IPS DF 4.7 (cell line): ENCODE results near the gene MAD1L1.

Experiments
- DNase-seq: peaks from one replicate; pipeline ENCODE4 v3.0.0-alpha.2; 2013; ENCODE audit warnings: low spot score; ENCODE audit errors: extremely low read depth

The MAD1L1 gene

GRCh38 chr7:1855725-1856160, 377.0 kb downstream of the MAD1L1 start:
- no peak for DNase-seq

DNA sequence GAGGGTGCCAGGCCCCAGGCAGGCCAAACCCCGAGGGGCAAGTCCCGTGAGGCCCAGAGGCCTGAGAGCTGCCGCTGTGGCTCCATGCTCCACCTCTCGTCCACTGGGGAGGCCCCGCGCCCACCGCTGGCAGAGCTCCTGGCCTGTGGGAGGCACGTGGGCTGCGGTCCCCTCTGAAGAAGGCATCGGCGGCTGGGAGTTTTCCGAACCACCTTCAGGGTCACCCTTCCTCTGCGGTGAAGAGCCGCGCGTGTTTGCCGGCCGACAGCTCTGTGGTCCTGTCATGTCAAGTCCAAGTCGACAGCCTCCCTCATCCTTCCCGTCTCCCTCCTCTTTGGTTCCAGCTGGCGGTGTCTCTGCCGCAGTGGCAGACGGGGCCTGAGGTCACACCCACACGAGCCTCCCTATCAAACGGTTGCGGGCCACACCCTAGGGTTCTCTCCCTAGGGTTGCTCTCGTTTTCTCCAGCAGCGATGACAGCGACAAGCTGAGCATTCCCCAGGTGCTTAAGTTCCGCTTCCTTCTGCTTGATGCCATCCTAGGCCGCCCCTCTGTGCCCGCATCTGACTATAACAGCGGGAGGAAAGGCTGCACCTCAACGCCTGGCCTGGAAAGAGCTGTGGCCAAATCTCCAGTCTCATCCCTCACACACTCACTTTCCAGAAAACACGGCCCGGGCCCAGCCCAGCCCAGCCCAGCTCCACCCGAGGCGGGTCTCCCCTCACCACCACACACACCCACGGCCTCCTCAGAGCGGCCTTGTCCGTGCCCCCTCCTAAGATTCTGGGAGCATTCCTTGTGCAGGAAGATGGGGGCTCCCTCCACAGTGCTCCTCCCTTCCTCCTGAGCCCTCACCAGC, 377.6 kb downstream of the MAD1L1 start:
- no peak for DNase-seq

DNA sequence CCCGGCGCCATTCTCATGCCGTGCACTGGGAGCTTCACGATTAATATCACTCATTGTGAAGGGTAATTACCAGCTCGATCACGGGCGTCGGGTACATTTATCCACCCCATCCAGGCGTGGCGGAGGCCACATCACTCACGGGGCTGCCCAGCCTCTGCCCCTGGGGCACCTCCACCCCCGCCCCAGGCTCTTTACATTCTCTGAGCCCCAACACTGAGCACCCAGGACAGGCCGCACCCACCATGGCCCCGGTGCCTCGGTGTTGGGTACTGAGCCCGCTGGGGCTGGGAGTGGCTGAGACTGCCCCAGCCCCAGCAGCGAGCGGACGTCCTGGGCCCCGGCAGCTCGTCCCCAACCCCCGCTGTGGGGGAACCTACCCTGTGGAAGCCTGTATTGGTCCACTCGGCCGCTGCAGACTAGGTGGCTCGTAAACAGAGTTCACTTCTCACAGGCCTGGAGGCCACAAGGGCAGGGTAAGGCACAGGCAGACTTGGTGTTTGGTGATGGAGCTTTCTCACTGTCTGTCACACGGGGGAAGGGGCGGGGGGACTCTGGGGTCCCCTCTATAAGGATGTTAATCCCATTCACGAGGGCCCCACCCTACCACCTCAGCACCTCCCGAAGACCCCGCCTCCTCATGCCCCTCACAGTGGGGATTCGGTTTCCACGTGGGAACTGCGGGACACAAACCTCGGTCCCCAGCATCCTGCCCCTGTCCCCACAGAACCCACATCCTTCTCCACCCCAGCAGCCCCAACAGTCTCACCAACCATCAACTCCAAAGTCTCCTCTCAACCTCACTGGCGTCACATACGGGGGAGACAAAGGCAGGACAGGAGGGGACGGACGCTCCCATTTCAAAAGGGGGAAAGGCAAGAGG, 378.5 kb downstream of the MAD1L1 start:
- DNase-seq: no peak

GRCh38 chr7:1853431-1853985, 379.2 kb downstream of the MAD1L1 start:
- no peak for DNase-seq

GRCh38 chr7:1852517-1853430, 380.0 kb downstream of the MAD1L1 start:
- no peak for DNase-seq

GRCh38 chr7:1851721-1852516, 380.8 kb downstream of the MAD1L1 start:
- no peak for DNase-seq

DNA sequence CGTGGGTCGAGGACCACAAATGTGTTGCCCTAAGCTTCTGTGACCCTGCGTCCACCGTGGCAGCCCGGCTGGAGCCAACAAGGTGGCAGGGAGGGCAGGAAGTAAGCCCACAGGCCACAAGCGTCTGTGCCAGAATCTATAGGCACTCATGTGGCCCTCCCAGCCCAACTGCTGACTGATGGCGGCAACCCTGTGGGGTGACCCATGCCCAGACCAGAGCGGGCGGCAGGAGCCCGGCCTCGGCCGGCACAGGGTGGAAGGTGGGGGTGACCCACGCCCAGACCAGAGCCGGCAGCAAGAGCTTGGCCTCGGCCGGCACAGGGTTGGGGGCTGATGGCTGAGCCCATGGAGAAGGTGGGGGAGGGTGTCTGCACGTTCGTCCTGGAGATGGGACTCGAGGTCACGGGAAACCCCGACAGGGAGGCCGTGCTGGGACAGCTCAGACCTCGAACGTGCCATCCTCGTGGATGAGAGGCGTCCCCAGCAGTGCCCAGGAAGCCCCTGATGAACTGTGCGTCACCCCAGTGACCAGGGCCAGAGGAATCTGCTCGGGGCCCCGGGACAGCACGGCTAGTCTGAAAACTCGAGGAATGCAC, 381.7 kb downstream of the MAD1L1 start:
- DNase-seq: no peak

DNA sequence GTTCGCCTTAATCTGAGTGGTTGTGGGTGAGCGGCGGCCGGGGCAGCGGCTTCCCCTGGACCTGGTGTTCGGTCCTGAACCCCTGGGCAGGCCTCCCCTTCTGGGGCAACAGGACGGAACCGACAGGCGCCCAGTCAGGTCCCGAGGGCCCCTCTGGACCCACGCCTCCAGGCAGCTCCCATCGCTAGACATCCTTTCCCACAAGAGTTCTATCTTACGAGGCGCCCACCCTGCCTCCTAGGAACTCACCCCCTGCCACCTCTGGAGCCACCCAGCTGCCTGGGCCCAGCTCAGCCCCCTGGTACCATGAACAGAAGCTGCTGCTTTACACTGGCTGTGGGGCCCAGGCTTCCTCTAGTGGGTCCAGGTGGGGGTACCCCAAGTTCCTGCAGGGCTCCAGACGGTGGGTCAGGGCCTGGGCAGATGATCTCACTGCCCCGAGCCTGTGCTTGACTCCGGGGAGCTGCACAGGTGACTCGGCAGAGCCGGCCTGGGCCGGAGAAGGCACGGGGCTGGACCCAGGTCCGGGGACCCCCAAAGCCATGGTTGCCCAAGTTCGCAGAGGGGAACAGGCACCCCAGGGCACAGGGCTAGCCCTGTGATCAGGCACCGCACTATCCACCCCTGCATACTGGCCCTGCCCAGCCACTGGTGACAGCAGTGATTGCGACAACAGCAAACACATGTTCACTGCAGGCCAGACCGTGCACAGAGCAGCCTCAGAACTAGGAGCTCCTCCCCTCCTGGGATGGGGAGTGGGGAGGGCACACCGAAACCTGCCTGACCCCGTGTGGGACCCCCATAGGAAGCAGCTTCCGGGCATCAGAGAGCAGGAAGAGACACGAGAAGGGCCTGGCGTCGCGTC, 382.4 kb downstream of the MAD1L1 start:
- DNase-seq: no peak

GRCh38 chr7:1849351-1850041, 383.2 kb downstream of the MAD1L1 start:
- DNase-seq: no peak

DNA sequence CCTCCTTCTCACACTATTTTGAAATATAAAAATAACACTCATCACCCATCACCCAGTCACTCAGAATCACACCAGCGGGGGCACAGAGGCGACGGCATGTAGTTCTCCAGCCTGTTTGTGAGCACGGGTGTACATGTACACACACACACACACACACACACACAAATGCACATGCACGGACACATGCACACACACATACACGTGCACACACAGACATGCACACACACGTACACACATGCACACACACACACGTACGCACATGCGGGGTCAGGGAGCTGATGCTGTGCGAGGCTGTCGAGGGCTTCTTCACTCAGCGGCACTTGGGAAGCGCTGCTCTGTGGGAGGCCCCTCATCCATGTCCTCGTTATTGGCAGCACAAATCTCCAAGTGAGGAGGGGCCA, 383.8 kb downstream of the MAD1L1 start:
- DNase-seq: no peak

GRCh38 chr7:1848013-1848640, 384.6 kb downstream of the MAD1L1 start:
- no peak for DNase-seq

GRCh38 chr7:1847260-1848001, 385.3 kb downstream of the MAD1L1 start:
- DNase-seq: no peak

- no peak for DNase-seq
These were observed 386.2 kb downstream of the MAD1L1 start for GRCh38 chr7:1846331-1847065.

DNA sequence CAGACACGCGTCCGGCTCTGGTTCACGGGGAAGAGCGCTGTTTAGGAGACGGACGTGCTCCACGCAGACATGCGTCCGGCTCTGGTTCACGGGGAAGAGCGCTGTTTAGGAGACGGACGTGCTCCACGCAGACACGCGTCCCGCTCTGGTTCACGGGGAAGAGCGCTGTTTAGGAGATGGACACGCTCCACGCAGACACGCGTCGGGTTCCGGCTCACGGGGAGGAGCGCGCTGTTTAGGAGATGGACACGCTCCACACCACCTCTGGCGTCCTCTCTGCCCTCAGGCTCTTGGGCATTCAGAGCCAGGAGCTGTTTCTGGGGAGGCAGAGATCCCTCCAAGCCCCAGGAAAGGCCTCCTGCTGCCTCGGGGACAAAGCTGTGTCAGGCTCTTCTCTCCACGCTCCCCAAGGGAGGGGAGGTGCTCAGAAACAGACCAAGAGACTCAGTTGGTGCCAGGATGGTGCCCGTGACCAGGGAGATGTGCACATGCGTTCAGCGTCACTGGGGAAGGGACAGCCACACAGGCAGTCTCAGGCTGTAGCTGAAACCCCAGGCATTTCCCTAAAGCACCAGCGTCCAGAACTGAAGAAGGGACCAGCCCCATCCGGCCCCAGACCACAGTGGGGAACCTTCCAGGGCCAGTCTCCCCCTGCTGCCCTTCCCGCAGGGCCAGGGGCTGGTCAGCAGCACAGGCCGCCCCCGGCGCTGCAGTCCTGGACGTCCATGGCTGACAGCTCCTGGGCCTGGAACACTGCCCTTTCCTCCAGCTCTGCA, 387.0 kb downstream of the MAD1L1 start:
- no peak for DNase-seq

DNA sequence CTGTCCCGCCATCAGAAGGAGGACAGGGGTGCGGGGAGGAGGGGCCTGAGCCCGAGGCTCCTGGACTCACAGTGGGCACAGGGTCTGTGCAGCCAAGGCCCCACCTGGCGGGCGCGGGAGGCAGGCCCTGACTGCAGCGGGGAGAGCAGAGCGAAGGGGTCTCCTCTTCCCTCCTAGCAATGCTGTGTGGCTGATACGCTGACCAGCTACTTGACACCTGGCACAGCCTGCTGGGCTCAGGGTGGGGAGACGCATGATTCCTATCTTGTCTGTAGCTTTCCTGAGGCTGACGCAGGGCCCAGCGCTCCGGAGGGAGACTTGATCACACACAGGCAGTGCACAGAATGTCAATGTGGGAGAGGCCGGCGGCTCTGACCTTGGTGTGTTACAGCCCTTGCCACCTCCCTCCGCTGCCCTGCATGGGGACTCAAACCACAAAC, 387.8 kb downstream of the MAD1L1 start:
- DNase-seq: no peak
